Epithelial cell of prostate (primary cell): ENCODE data around the gene KCNE1.
A peak's percentile ranks its signal among the peaks of the same experiment; 100 is the strongest.
"Not testable (repeated sequence)": the region's sequence is repeated elsewhere in the genome, so short reads cannot be mapped to it uniquely, and the experiment has no call there.

ENCODE experiments used
- DNase-seq: peaks from one replicate; pipeline ENCODE4 v3.0.0-alpha.2; 2011; ENCODE audit warnings: low read depth, low spot score
- H3K27ac ChIP-seq: fragments of 450-650 bp; 2 replicates; pipeline ENCODE4 v1.5.1; 2017; ENCODE audit warnings: mild to moderate bottlenecking

The KCNE1 gene

DNA sequence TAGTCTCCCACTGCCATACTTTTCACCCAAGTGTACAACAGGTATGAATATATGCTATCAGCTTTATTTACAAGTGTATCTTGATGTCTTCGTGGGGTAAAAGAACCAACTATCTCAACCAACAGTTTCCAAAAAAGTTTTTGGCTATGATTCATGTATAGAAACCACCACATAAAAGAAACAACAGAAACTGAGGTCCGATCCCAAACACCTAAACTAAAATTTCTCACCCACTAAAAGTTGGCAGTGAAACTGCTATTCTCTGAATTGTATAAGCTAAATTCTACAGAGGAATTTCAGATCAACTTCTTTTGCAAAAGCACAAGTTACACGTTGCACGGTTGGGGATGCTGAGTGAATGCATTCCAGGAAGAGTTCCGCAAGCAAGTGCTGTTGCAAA lies 5.0 kb upstream of the KCNE1 start:
- DNase-seq = no peak
- no peak overlapping the region for H3K27ac ChIP-seq

- DNase-seq = no peak
- no peak overlapping the region for H3K27ac ChIP-seq
Measured at GRCh38 chr21:34514576-34515115, 2.6 kb upstream of the KCNE1 start.

DNA sequence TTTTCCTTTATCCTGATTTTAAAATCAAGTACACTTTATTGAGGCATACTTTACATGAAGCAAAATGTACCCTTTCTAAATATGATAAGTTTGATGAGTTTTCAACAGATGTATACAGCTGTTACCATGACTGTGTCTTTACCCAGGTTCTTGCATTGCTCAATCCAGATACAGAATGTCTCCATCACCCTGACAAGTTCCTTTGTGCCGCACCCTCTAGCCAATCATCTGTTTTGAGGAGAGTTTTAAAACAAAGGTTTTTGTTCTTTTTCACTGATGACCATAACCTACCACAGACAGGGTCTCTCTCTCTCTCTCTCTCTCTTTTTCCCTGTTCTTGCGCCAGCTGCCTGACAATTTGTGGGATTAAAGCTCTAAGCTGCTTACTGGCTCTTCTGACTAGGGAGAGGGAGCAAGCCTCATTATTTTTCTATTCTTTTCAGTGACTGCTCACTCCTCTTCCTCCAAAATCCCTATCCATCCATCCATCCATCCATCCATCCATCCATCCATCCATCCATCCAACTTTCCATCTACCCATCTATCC lies 1.2 kb upstream of the KCNE1 start:
- no peak for DNase-seq
- no peak overlapping the region for H3K27ac ChIP-seq

DNA sequence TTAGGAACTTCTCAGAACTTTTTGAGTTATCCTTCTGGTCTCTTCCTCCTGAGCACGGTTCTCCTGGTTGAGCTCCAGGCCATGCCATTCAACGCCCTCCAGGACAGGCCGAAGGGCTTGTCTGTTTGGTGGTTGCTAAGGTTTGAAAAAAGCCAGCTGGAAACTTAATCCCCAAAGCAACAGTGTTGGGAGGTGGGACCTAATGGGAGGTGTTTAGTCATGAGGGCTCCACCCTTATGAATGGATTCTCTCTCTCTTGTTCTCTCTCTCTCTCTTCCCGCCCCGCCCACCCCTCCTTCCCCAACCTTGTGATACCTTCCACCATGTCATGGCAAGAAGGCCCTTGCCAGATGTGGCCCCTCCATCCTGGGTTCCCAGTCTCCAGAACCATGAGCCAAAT lies 829 bp downstream of the KCNE1 start:
- no peak overlapping the region for H3K27ac ChIP-seq
- DNase-seq = peak; percentile 31

DNA sequence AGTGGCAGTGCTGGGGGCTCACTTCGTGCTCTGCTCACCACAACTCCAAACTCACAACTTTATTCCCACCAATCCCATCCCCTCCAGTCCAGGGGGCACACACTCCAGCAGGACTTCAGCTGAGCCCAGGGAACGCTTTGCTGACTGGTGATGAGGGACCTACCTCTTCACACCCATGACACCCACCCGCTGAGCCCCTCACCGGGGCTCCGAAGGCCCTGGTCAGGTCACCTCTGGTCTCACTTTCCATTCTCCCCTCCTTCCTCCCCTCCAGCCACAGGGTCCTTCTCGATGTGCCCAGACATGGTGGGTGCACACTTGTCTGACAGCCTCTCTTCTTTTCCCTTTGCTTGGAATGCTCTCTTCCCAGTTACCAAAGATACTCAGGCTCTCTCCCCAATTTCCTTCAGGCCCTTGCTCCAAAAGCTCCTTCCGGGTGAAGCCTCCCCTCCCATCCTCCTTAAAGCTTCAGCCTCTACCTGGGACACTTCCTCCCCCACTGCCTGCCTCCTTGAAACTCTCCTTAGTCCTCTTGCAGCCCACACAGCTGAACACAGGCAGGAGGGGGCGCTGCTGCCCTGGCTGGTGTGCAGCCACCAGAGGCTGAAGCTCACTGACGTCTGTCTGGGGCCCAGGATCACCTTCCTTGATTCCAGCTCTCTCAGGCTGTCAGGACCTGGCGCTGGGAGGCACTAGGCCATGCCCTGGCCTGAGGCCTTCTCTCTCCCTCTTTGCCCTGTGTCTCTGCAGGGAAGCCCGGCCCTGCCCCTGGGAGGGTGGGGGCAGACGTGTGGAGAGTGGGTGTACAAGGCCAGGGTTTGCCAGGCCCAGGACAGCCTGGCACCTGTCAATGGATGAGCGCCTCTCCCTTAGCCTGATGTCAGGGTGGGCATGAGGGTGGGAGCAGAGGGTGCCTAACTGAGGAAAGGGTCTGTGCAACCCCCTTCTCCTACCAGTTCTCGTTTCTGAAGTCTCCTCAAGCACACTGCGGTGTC lies 1.6 kb downstream of the KCNE1 start:
- no peak overlapping the region for H3K27ac ChIP-seq
- DNase-seq = no peak

DNA sequence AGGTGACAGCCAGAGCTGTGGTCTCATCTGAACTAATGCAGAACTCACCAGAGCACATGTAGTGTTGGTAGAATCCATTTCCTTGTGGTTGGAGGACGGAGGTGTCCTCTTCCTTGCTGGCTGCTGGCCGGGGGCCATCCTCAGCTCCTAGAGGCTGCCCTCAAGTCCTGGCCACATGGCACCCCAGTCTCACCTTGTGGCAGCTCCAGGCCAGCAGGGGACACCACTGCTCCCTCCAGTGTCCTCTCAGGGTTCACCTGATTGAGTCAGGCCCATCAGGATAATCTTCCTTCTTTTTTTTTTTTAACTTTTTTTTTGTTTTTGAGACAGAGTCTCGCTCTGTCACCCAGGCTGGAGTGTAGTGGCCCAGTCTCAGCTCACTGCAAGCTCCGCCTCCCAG lies 2.9 kb downstream of the KCNE1 start:
- no peak for DNase-seq
- H3K27ac ChIP-seq = no peak overlapping the region

DNA sequence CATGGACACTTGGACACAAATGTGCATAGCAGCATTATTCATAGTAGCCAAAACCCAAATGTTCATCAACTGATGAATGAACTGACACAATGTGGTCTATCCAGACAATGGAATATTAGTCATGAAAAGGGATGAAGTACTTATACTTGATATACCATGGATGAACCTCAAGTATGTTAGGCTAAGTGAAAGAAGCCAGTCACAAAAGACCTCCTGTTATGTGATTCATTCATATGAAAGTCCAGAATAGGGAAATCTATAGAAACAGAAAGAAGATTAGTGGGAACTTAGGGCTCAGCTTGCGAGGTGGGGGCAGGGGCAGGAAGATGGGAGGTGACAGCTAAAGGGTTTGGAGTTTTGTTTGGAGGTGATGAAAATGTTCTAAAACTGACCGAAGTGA lies 7.4 kb downstream of the KCNE1 start:
- no peak for DNase-seq
- H3K27ac ChIP-seq = no peak overlapping the region

- no peak overlapping the region for H3K27ac ChIP-seq
- no peak for DNase-seq
Measured at GRCh38 chr21:34502480-34503106, 9.4 kb downstream of the KCNE1 start.

DNA sequence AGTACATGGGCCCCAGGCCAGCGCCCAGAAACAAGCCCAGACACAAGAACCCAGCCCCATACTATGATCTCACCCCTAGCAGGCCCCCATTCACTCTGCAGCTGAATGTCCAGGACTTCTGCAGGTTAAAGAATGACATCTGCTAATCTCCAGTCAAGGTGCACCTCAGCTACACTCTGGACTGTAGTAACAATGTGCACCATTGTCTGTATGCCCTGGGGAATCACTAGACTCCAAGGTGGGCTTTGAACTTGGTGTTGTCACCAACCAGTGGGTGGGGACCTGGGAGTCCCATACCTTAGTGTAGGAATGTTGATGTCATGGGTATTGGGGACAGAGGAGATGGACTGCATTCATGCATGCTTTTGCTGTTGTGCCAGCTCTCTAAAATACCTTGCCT lies 10.3 kb downstream of the KCNE1 start:
- no peak for DNase-seq
- no peak overlapping the region for H3K27ac ChIP-seq

DNA sequence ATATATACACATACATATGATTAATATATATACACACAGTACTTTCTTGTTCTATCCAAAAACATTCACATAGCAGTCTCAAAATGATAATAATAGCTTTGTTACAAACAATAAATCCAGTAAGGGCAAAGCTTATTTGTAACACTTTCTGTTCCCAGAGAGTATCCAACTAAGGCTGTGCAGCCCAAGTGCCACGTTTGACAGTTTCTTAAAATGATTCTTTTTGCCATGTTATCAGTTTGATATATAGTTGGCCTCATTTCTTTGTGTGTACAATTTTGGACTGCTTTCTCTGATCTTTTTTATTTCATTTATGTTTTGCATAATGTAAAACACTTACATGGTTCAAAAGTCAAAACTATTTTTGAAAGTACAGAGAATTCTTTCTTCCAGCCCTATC lies 11.8 kb downstream of the KCNE1 start:
- no peak for DNase-seq

GRCh38 chr21:34499116-34499515 lies 12.9 kb downstream of the KCNE1 start:
- H3K27ac ChIP-seq = no peak overlapping the region
- DNase-seq = no peak

More for the DNA sequence above, 11.8 kb downstream of the KCNE1 start:
- no peak overlapping the region for H3K27ac ChIP-seq

- no peak for DNase-seq
- no peak overlapping the region for H3K27ac ChIP-seq
Measured at GRCh38 chr21:34498623-34499022, 13.4 kb downstream of the KCNE1 start.

- H3K27ac ChIP-seq, DNase-seq: not testable (repeated sequence)
Measured at GRCh38 chr21:34483854-34484253, 28.2 kb downstream of the KCNE1 start.

GRCh38 chr21:34483435-34483834 lies 28.6 kb downstream of the KCNE1 start:
- not testable (repeated sequence) for DNase-seq, H3K27ac ChIP-seq

GRCh38 chr21:34467333-34467732 lies 44.7 kb downstream of the KCNE1 start:
- not testable (repeated sequence) for DNase-seq

GRCh38 chr21:34459426-34459825 lies 52.6 kb downstream of the KCNE1 start:
- H3K27ac ChIP-seq, DNase-seq: not testable (repeated sequence)

More at GRCh38 chr21:34467333-34467732, 44.7 kb downstream of the KCNE1 start:
- not testable (repeated sequence) for H3K27ac ChIP-seq

GRCh38 chr21:34458266-34458665 lies 53.7 kb downstream of the KCNE1 start:
- DNase-seq, H3K27ac ChIP-seq: not testable (repeated sequence)

GRCh38 chr21:34456180-34456579 lies 55.8 kb downstream of the KCNE1 start:
- not testable (repeated sequence) for H3K27ac ChIP-seq, DNase-seq

GRCh38 chr21:34455628-34456027 lies 56.4 kb downstream of the KCNE1 start:
- DNase-seq, H3K27ac ChIP-seq: not testable (repeated sequence)

DNA sequence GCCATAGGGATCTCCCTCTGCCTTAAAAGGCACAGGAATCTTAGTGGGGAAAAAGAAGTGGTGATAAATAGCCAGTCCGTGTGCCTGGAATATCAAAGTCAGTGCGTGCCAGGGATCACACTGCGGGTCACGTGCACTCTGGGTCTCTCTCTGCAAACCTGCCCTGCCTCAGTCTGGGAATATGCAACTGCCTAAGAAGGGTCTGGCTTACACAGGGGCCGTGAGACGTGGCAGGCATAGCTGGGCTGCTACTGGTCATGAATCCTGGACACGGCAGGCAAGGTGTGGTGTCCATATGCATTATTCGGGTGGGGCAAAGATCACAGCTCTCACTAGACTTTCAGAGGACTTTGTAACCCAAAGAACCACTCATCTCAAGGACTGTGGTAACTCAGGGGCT lies 65.0 kb downstream of the KCNE1 start:
- not testable (repeated sequence) for H3K27ac ChIP-seq, DNase-seq

DNA sequence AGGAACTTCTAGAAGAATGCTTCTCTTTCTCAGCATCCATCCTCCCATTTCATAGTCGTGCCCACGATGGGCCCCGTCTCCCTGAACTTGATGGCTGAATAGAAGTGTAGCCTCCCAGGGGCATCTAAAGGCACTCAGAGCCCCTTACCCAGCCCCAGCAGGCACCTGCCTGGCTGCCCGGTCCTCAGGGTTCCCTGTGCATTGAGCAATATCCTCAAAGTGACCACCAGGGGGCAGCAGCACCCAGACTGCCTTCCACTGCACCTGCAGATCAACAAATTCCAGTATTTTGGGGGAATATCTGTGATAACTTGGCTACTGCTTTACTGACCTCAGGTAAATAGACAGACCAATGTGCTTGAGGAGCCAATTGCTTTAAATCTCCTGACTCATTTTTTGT lies 68.5 kb downstream of the KCNE1 start:
- DNase-seq, H3K27ac ChIP-seq: not testable (repeated sequence)
